GM21825 (cell line): ENCODE measurements around the gene PEX3.

Experiments used
- ATAC-seq: cut with Tn5 transposase; IDR thresholded peaks from one replicate; pipeline ENCODE4 v1.9.1; 2021; ENCODE audit warnings: mild to moderate bottlenecking, moderate library complexity; ENCODE audit not compliant: unreplicated experiment

The PEX3 gene, protein sequence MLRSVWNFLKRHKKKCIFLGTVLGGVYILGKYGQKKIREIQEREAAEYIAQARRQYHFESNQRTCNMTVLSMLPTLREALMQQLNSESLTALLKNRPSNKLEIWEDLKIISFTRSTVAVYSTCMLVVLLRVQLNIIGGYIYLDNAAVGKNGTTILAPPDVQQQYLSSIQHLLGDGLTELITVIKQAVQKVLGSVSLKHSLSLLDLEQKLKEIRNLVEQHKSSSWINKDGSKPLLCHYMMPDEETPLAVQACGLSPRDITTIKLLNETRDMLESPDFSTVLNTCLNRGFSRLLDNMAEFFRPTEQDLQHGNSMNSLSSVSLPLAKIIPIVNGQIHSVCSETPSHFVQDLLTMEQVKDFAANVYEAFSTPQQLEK

GRCh38 chr6:143450453-143451371, at the start of gene PEX3, which contains the start of gene ADAT2:
PEX3 (plus strand) TSS chr6:143450805; CDS start chr6:143451043, 238 bp downstream.
ADAT2 (minus strand) TSS chr6:143450695; CDS start chr6:143450658, 37 bp downstream.
- peak; percentile 97 for ATAC-seq

GRCh38 chr6:143401068-143401446, 49.5 kb upstream of the PEX3 start:
- ATAC-seq: peak; percentile 6

DNA sequence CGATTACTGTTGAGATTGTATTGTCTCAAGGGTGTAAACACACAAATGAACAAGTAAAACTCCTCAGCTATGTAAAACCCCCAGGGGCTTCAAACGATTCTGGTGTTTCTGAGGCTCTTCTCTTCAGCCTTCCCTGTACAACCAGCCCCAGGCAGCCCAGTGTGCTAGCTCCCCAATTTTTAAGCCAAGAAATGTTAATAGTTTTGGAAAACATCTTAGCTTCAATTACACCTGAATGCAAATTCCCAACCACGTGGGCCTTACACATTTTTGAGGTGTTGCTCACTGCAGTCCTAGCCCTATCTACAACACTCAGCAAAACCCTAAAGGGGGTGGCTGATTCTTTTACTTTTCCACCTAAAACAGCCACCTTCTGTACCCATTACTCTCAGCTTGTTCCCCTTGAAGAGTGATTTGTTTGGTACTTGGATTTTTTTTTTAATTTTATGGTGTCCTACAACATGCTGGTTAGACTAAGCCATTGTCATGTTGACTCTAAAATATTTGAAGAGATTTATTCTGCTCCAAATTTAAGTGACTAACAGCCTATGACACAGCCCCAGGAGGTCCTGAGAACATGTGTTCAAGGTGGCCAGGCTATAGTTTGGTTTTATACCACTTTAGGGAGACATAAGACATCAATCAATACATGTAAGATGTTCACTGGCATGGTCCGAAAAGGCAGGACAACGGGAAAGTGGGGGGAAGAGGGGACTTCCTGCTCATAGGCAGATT, 48.8 kb upstream of the PEX3 start:
- ATAC-seq: no peak

DNA sequence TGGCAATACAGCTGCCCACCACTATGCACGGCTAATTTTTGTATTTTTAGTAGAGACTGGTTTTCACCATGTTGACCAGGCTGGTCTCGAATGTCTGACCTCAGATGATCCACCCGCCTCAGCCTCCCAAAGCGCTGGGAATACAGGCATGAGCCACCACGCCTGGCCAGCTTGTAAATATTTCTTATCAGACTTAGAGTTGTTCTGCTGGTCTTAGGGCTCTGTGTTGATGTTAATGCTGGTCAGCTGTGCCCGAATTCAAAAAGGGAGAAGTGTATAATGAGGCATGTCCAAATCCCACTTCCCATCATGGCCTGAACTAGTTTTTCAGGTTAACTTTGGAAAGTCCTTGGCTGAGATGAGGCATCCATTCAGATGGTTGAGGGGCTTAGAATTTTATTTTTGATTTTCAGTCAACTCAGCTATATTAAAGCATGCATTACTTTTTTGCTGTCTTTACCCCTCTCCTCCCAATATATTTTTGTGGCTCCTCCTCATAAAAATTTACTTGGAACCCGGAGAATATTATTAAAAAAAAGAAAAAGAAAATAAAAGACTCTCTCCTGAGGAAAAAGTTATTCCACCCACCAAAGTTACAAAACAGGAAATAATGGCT, 47.8 kb upstream of the PEX3 start:
- no peak for ATAC-seq

DNA sequence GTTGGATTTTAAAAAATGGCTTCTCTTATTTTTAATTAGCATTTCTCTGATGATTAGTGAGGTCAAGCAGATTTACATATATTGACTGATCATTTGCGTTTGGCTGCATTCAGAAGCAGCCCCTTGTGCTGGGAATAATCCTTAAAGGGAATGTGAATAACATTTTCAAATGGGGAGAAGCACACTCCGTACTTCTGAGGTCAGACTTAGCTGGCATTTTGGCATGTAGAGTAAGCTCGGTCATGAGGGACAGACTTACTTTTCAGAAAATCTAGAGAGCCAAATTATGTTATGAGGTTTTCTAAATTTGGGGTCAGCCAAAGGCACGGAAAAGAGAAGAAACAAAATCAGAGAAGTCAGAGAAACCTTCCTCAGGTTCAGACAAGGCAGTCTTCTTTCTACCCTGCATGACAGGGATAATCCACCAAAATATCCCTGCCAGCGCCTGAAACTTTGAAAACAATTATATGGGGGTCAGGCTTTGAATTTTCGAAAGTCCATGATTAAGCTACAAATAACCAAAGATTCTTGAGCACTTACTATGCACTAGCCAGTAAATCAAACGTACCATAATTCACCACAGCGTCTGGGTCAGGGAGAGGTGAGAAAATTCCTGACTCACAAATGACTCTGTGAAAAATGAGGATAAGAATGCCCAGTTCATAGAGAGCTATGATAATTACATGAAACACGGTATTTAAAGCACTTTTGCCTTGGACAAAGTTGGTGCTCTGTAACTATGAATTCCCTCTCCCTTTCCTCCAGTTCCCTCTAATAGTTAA, 45.0 kb upstream of the PEX3 start:
- no peak for ATAC-seq

GRCh38 chr6:143406673-143407072, 43.9 kb upstream of the PEX3 start:
- no peak for ATAC-seq

DNA sequence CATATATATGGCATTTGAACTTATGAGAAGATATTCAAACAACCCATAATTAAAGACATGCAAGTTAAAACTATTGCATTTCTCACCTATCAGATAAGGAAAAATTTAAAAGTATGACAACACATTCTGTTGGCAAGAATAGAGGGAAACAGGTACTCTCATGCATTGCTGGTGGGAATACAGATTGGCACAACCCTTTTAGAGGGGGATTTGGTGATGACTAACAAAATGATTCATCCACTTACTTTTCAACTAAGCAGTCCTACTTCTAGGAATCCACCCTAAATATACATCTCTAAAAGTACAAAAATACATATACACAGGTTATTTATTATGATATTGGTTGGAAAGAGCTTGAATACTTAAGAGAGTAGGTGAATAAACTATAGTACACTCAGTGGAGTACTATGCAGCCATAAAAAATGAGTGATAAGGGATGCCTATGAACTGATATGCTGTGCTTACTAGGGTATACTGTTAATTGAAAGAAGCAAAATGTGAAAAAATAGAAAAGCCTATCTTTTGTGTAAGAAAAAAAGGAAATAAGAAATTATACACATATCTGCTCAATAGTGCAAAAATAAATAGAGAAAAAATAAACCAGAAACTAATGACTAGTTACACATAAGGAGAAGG, 42.3 kb upstream of the PEX3 start:
- ATAC-seq: no peak

GRCh38 chr6:143408787-143409162, 41.8 kb upstream of the PEX3 start:
- ATAC-seq: no peak

DNA sequence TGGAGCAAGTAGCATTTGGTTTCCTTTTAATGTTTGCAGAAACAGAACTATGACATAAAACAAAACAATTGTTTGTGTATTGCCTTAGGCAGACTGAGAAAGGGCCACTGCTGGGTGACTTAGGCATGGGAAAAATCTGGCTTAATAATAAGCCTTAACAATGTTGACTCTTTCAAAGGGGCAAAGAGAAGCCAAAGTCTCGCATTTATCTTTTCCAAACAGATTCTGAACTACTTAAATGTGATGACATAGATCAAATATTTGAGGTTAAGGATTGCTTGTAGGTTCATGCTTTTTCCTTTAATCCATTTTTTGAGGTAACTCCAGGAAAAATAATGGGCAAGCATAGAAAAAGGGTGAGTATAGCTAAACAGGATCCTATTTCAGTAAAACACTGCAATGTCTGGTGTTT, 39.7 kb upstream of the PEX3 start:
- ATAC-seq: no peak

DNA sequence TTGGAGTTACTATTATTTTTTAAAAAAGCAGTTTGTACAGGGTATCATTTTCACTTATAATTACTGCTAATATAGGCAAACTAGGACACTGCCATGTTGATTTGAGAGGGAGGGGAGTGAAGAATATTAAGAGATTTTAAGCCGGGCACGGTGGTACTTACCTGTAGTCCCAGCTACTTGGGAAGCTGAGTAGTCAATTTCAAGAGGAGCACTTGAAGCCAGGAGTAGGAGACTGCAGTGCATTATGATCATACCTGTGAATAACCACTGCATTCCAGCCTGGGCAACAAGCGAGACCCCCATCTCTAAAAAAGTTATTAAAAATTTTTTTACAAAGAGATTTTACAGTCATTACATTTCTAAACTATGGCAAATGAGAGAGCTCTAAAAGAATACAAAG, 35.8 kb upstream of the PEX3 start:
- ATAC-seq: no peak

GRCh38 chr6:143419526-143419925, 31.1 kb upstream of the PEX3 start:
- no peak for ATAC-seq

- no peak for ATAC-seq
Measured at GRCh38 chr6:143426026-143426425, 24.6 kb upstream of the PEX3 start.

DNA sequence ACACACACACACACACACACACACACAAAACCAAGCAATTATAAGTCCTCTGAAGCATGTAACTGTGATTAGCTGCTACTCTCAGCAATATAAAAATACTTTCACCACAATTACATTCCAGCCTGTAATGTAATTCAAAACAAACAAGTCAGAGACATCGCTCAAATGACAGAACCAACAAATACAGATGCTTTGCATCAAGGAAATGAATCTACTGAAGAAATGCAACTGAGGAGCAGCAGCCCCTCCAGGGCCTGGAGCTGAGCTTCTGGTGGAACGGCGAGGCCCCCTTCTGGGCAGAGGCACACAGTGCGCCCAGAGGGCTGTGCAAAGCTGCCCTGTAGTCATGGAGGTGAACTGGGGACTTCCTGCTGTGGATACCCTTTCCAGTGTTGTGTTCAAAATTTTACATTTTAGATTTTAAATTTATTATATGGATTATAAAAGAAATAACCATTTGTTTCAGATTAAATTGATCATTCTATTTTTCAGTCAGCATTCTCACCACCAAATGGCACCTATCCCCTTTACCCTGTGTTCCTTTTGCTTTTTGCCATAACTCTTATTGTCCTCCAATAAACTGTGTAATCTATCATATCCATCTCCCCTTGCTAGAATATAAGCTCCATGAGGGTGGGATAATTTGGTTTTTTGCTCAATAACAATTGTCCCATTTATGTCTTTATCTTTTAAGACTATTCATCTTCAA, 23.3 kb upstream of the PEX3 start:
- ATAC-seq: peak; percentile 100

- ATAC-seq: no peak
Measured at GRCh38 chr6:143429970-143430369, 20.6 kb upstream of the PEX3 start.

- ATAC-seq: no peak
Measured at GRCh38 chr6:143431226-143431625, 19.4 kb upstream of the PEX3 start.

- no peak for ATAC-seq
Measured at GRCh38 chr6:143432588-143432987, 18.0 kb upstream of the PEX3 start.

- ATAC-seq: no peak
Measured at GRCh38 chr6:143441010-143441409, 9.6 kb upstream of the PEX3 start.

DNA sequence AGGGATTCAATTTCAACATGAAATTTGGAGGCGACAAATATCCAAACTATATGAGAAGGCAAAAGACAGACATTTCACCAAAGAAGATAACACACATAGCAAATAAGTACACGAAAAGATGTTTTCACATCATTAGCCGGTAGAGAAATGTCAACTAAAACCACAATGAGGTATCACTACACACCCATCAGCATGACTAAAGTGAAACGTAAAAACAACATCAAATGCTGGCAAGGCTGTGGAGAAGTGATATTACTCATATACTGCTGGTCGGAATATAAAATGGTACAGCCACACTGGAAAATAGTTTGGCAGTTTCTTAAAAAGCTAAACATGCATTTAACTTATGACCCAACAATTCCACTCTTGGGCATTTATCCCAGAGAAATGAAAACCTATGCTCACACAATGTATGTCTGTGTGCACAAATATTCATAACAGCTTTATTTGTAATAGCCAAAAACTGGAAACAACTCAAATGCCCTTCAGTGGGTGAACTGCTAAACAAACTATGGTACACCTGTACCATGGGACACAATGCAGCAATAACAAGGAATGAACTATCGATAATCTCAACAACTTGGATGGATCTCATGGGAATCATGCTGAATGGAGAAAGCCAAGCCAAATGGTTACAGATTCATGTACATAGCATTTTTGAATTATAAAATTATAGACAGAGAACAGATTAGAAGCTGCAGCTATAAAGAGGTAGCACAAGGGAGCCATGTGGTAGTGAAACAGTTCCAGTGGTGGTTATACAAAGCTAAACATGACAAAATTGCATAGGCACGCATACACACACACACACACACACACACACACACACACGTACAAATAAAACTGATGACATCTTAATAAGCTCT, 8.7 kb upstream of the PEX3 start:
- ATAC-seq: no peak
